Measurements from ENCODE around the gene RAB21.

DNA sequence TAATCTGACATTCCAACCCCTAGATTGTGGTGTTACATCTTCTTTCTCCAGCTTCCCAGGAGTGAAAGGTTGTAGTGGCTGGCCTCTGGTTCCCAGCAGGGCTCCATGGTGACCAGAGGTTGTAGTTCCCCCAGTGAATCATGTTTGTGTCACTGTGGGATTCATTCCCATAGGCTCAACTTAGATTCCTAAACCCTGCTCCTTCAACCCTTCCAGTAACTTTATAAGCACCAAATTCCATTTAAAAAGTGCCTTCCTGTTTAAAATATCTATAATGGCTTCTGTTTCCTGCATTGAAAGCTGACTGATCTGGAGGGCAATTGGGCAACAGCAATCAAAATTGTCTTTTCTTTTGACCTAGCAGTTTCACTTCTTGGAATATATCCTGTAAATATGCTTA, 44.4 kb downstream of the RAB21 start:
- TF ChIP-seq, protein P1, sequence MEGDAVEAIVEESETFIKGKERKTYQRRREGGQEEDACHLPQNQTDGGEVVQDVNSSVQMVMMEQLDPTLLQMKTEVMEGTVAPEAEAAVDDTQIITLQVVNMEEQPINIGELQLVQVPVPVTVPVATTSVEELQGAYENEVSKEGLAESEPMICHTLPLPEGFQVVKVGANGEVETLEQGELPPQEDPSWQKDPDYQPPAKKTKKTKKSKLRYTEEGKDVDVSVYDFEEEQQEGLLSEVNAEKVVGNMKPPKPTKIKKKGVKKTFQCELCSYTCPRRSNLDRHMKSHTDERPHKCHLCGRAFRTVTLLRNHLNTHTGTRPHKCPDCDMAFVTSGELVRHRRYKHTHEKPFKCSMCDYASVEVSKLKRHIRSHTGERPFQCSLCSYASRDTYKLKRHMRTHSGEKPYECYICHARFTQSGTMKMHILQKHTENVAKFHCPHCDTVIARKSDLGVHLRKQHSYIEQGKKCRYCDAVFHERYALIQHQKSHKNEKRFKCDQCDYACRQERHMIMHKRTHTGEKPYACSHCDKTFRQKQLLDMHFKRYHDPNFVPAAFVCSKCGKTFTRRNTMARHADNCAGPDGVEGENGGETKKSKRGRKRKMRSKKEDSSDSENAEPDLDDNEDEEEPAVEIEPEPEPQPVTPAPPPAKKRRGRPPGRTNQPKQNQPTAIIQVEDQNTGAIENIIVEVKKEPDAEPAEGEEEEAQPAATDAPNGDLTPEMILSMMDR (IDR thresholded peaks at IDR 0.05; ENCODE audit: insufficient read depth, low read length, poor library complexity, severe bottlenecking) = no peak
- no peak for TF ChIP-seq EZH2phosphoT487 (conservative IDR thresholded peaks at IDR 0.05; ENCODE audit: low read length)
